Ascending aorta (tissue), 2 donors: ENCODE measurements around the gene MAP3K14. TPM values are rescaled to one million over a fixed set of nuclear protein-coding genes. Genes with fewer than 3 reads are reported as not detected.
A peak's percentile ranks its signal among the peaks of the same experiment; 100 is the strongest.

ENCODE experiments used
- DNase-seq, 2 donors: peaks; one replicate each; pipeline ENCODE4 v3.0.0-alpha.2; 2019; ENCODE audit warnings: low spot score in 2 of 2
- H3K27ac ChIP-seq, 2 donors: fragments of 200-600 bp; sonication (generic); one replicate each; pipeline ENCODE4 v1.5.1; 2016 to 2017; ENCODE audit warnings: mild to moderate bottlenecking in 1 of 2
- H3K27me3 ChIP-seq: fragments of 200-600 bp; sonication (generic); one replicate; pipeline ENCODE4 v1.5.1; 2017
- H3K36me3 ChIP-seq, 2 donors: fragments of 200-600 bp; sonication (generic); one replicate each; pipeline ENCODE4 v1.5.1; 2016
- H3K4me1 ChIP-seq, 2 donors: fragments of 200-600 bp; sonication (generic); one replicate each; pipeline ENCODE4 v1.5.1; 2016 to 2017; ENCODE audit warnings: mild to moderate bottlenecking in 1 of 2
- H3K4me3 ChIP-seq, 2 donors: fragments of 200-600 bp; sonication (generic); one replicate each; pipeline ENCODE4 v1.5.1; 2016 to 2017; ENCODE audit warnings: mild to moderate bottlenecking in 1 of 2
- H3K9me3 ChIP-seq, 2 donors: fragments of 200-600 bp; sonication (generic); one replicate each; pipeline ENCODE4 v1.5.1; 2016
- intact Hi-C: fragments of 100-400 bp; cut with DNase I; formaldehyde crosslinking; loops from one replicate; pipeline ENCODE4 v1.15.1; 2023
- total RNA-seq: library from RNA; depleted of rRNA; stranded (reverse); fragments of >200 nt; gene quantifications from one replicate; pipeline ENCODE4 v1.1.0, GENCODE V29; 2016
- TF ChIP-seq, protein P1 (sequence below), 3 experiments: fragments of 200-600 bp in 2 of 3; fragments of 450-650 bp in 1 of 3; sonication (generic) in 2 of 3; IDR thresholded peaks; one replicate each; pipeline ENCODE4 v1.5.1; 2016 to 2019; ENCODE audit warnings: antibody characterized with exemption in 3 of 3, mild to moderate bottlenecking in 1 of 3, moderate library complexity in 1 of 3

MAP3K14 gene
- total RNA-seq, 1 donor from 2014 or later = 7.7 TPM

- peak overlapping the region in 1 of 2 donors; percentile 43 for H3K4me3 ChIP-seq
- no peak for DNase-seq
- no peak overlapping the region for H3K27ac ChIP-seq
- peaks cover 5% of the 10 kb centered on the region in 2 donors for H3K4me1 ChIP-seq
- H3K9me3 ChIP-seq = no peaks in the 10 kb centered on the region
- H3K27me3 ChIP-seq = peaks cover 8% of the 10 kb centered on the region
- H3K36me3 ChIP-seq = no peaks in the 10 kb centered on the region
- intact Hi-C loops = no loop called here
- TF ChIP-seq, protein P1, sequence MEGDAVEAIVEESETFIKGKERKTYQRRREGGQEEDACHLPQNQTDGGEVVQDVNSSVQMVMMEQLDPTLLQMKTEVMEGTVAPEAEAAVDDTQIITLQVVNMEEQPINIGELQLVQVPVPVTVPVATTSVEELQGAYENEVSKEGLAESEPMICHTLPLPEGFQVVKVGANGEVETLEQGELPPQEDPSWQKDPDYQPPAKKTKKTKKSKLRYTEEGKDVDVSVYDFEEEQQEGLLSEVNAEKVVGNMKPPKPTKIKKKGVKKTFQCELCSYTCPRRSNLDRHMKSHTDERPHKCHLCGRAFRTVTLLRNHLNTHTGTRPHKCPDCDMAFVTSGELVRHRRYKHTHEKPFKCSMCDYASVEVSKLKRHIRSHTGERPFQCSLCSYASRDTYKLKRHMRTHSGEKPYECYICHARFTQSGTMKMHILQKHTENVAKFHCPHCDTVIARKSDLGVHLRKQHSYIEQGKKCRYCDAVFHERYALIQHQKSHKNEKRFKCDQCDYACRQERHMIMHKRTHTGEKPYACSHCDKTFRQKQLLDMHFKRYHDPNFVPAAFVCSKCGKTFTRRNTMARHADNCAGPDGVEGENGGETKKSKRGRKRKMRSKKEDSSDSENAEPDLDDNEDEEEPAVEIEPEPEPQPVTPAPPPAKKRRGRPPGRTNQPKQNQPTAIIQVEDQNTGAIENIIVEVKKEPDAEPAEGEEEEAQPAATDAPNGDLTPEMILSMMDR (IDR thresholded peaks at IDR 0.05) = no peak
These were observed 75.9 kb downstream of the MAP3K14 start for GRCh38 chr17:45240905-45241327.

DNA sequence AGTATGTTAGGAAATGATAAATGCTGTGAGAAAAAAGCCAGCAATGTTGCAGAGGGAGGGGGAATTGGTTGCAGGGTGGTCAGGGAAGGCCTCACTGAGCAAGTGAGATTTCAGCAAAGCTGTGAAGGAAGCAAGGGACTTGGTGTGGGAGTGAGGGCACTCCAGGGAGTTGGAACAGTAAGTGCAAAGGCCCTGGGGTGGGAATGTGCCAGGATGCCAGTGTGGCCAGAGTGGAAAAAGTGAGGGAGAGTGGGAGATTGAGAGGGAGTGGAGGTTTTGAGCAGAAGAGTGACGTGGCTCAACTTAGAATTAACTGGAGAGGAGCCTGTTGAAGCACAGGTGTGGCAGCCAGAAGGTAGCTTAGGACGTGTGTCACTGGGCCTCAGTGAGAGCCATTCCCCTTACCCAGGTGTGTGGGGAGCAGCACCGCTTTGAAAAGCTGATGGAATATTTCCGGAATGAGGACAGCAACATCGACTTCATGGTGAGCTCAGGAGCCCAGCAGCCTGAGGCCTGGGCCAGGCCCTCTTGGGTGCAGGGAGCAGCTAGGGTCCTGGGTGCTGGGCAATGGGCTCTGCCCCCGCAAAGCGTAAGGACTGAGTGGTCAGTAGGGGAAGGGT is 78.6 kb downstream of the MAP3K14 start:
- DNase-seq = no peak

DNA sequence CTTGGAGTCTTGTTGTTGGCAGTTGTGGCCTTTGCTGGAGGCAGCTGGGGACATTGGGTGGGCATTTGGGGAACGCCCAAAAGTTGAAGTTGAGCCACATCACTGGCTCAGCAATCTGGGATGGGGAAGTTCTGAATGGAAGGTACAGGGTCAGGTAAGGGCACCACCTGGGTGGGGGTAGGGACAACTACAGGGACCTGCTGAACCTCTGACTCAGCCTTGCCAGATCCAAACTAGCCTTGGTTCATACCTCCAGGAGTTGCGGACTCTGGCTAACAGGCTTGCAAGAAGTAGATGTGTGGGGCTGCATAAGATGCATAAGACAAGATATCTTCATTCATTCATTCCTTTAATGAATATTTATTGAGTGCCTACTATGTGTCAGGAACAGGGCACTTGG is 79.1 kb downstream of the MAP3K14 start:
- peaks cover 8% of the 10 kb centered on the region for H3K27me3 ChIP-seq
- no peak overlapping the region for H3K4me3 ChIP-seq
- no peak overlapping the region for H3K27ac ChIP-seq
- intact Hi-C loops = no loop called here
- peaks cover 5% of the 10 kb centered on the region in 2 donors for H3K4me1 ChIP-seq
- TF ChIP-seq, protein P1 (IDR thresholded peaks at IDR 0.05) = no peak
- no peaks in the 10 kb centered on the region for H3K9me3 ChIP-seq
- no peak for DNase-seq
- H3K36me3 ChIP-seq = no peaks in the 10 kb centered on the region

More for the DNA sequence above, 78.6 kb downstream of the MAP3K14 start:
- H3K9me3 ChIP-seq = no peaks in the 10 kb centered on the region
- intact Hi-C loops = no loop called here
- TF ChIP-seq, protein P1 (IDR thresholded peaks at IDR 0.05) = no peak
- no peaks in the 10 kb centered on the region for H3K36me3 ChIP-seq
- H3K27ac ChIP-seq = no peak overlapping the region
- H3K4me1 ChIP-seq = peaks cover 5% of the 10 kb centered on the region in 2 donors
- H3K4me3 ChIP-seq = no peak overlapping the region
- peaks cover 8% of the 10 kb centered on the region for H3K27me3 ChIP-seq

DNA sequence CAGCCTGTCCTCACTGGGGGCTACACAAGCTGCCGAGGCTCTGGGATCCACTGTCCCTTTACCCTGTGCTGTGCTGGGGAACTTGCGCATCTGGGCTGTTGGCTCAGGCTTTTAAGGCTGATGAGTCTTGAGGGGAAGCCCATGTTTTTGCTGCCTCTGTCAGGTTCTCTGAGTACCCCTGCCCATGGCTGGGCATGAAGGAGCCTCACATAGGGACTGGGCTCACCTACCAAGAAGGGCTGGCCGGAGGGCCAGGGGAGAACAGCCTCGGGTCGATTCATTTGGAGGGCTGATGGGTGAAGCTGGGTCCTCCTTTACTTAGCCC is 80.6 kb downstream of the MAP3K14 start:
- Histone ChIP-seq H3K27me3 (peaks cover 6% of the 10 kb centered on the region), H3K4me1 (peaks cover 3 to 4% of the 10 kb centered on the region in 2 donors), H3K9me3 (no peaks in the 10 kb centered on the region), H3K36me3 (no peaks in the 10 kb centered on the region), H3K27ac (no peak overlapping the region), H3K4me3 (no peak overlapping the region)
- TF ChIP-seq, protein P1 (IDR thresholded peaks at IDR 0.05) = no peak
- no peak for DNase-seq
- intact Hi-C loops = no loop called here

DNA sequence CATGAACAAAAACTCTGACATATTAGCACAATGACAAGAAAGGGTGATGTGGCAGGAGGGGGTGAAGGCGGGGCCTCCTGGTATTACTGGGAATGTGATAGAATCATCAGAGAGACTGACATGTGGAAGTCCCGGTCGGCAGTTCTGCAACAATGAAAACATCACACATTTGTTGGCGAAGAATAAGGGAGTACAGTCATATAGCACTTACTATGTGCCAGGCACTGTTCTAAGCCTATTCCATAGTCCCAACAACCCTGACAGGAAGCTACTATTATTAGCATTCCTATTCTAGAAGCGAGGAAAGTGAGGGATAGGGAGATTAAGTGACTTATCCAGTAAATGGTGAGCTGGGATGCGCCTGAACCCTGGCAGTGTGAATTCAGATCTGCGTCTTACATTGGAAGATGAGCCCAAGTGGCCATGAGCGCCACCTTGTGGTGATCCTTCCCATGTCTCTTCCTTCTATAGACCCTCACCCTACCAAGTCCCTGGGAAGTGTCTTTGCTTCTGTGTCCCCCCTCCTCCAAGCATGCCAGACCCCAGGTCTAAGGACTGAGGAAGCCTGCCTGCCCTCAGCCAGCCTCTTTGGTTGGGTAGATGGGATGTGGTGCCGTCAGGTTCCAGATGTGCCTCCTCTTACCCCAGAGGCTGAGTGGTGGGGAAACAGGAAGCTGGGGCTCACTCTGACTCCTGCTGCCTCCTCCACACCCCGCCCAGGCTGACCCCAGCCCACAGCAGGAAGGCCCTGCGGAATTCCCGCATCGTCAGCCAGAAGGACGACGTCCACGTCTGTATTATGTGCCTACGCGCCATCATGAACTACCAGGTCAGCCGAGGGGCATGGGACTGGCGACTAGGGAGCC is 81.2 kb downstream of the MAP3K14 start:
- Histone ChIP-seq H3K4me1 (no peaks in the 10 kb centered on the region), H3K4me3 (no peak overlapping the region), H3K36me3 (no peaks in the 10 kb centered on the region), H3K27ac (no peak overlapping the region), H3K9me3 (no peaks in the 10 kb centered on the region), H3K27me3 (no peaks in the 10 kb centered on the region)
- intact Hi-C loops = loop anchor here (1.0 kb wide), 1 partner anchor 16 kb away; no protein-coding TSS in a partner anchor
- DNase-seq = peak in 1 of 2 donors; percentile 84
- TF ChIP-seq, protein P1 (IDR thresholded peaks at IDR 0.05) = peak; percentile 49 to 68 (median 62)
